ENCODE data around the gene TRERF1.

DNA sequence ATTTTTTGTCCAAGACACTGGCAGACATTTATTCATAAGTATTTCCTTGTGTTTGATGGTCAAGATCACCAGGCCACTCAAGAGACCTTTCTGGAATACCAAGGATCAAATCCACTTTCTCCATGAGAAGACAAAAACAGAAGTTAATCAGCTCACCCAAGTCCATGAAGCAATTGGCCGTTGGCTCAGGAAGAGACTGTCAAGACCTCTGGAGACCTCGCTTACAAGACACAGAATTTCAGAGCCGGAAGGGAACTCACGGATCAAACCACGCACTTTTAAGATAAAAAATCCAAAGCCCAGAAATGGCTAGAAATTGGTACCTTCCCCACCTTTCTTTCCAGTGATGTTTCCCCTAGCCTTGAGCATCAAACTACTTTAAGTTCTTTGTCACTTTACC is 3.3 kb downstream of the TRERF1 start:
- no peak for TF ChIP-seq EP300 (IDR thresholded peaks at IDR 0.05)
- TF ChIP-seq, protein P1, sequence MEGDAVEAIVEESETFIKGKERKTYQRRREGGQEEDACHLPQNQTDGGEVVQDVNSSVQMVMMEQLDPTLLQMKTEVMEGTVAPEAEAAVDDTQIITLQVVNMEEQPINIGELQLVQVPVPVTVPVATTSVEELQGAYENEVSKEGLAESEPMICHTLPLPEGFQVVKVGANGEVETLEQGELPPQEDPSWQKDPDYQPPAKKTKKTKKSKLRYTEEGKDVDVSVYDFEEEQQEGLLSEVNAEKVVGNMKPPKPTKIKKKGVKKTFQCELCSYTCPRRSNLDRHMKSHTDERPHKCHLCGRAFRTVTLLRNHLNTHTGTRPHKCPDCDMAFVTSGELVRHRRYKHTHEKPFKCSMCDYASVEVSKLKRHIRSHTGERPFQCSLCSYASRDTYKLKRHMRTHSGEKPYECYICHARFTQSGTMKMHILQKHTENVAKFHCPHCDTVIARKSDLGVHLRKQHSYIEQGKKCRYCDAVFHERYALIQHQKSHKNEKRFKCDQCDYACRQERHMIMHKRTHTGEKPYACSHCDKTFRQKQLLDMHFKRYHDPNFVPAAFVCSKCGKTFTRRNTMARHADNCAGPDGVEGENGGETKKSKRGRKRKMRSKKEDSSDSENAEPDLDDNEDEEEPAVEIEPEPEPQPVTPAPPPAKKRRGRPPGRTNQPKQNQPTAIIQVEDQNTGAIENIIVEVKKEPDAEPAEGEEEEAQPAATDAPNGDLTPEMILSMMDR (IDR thresholded peaks at IDR 0.05) = no peak
- TF ChIP-seq POLR2A (IDR thresholded peaks at IDR 0.05) = no peak
